SHP77 treated with DMSO at 0.1 percent for 48 hours (cell line): ENCODE results near the gene SHLD1.
"Not testable (repeated sequence)": the region's sequence is repeated elsewhere in the genome, so short reads cannot be mapped to it uniquely, and the experiment has no call there.

Source experiments
- DNase-seq: peaks from one replicate; lab custom pipeline; 2025; lab: John Stamatoyannopoulos, UW

SHLD1 gene

GRCh38 chr20:5735845-5736510, 14.2 kb upstream of the SHLD1 start:
- peak; percentile 58 for DNase-seq

- DNase-seq = no peak
Measured at GRCh38 chr20:5737619-5737953, 12.6 kb upstream of the SHLD1 start.

- DNase-seq = no peak
Measured at GRCh38 chr20:5737966-5738365, 12.2 kb upstream of the SHLD1 start.

- not testable (repeated sequence) for DNase-seq
Measured at GRCh38 chr20:5740643-5741042, 9.6 kb upstream of the SHLD1 start.

GRCh38 chr20:5741089-5741488, 9.1 kb upstream of the SHLD1 start:
- DNase-seq = no peak

- DNase-seq = no peak
Measured at GRCh38 chr20:5742041-5742440, 8.2 kb upstream of the SHLD1 start.

- no peak for DNase-seq
Measured at GRCh38 chr20:5745416-5746030, 4.7 kb upstream of the SHLD1 start.

- DNase-seq = no peak
Measured at GRCh38 chr20:5746064-5746463, 4.1 kb upstream of the SHLD1 start.

GRCh38 chr20:5748246-5748645, 2.0 kb upstream of the SHLD1 start:
- no peak for DNase-seq

- not testable (repeated sequence) for DNase-seq
Measured at GRCh38 chr20:5749512-5749951, 669 bp upstream of the SHLD1 start.

- no peak for DNase-seq
Measured at GRCh38 chr20:5751856-5752255, 1.7 kb downstream of the SHLD1 start.

GRCh38 chr20:5753814-5754213, 3.6 kb downstream of the SHLD1 start:
- no peak for DNase-seq

- no peak for DNase-seq
Measured at GRCh38 chr20:5757949-5758348, 7.7 kb downstream of the SHLD1 start.

- no peak for DNase-seq
Measured at GRCh38 chr20:5766085-5766764, 16.0 kb downstream of the SHLD1 start.

GRCh38 chr20:5767493-5768098, 17.4 kb downstream of the SHLD1 start:
- DNase-seq = peak; percentile 56

GRCh38 chr20:5770231-5770986, 20.2 kb downstream of the SHLD1 start:
- no peak for DNase-seq

GRCh38 chr20:5770987-5771318, 20.8 kb downstream of the SHLD1 start:
- DNase-seq = no peak

- no peak for DNase-seq
Measured at GRCh38 chr20:5772704-5773103, 22.5 kb downstream of the SHLD1 start.

- DNase-seq = no peak
Measured at GRCh38 chr20:5773589-5773988, 23.4 kb downstream of the SHLD1 start.

- DNase-seq = no peak
Measured at GRCh38 chr20:5776077-5776476, 25.9 kb downstream of the SHLD1 start.

- no peak for DNase-seq
Measured at GRCh38 chr20:5779071-5779900, 29.1 kb downstream of the SHLD1 start.

- DNase-seq = no peak
Measured at GRCh38 chr20:5780846-5781217, 30.6 kb downstream of the SHLD1 start.
